ENCODE data around the gene MYL4.
"Not testable (repeated sequence)": the region's sequence is repeated elsewhere in the genome, so short reads cannot be mapped to it uniquely, and the experiment has no call there.

The MYL4 gene

GRCh38 chr17:47193931-47194511 lies 15.1 kb upstream of the MYL4 start:
- DNase-seq: no peak

- DNase-seq: peak; percentile 25
These were observed 11.3 kb upstream of the MYL4 start for GRCh38 chr17:47197821-47198220.

- DNase-seq: no peak
These were observed 9.4 kb upstream of the MYL4 start for GRCh38 chr17:47199627-47200324.

- DNase-seq: no peak
These were observed 8.9 kb upstream of the MYL4 start for GRCh38 chr17:47200325-47200664.

- no peak for DNase-seq
These were observed 8.0 kb upstream of the MYL4 start for GRCh38 chr17:47201166-47201565.

- DNase-seq: peak; percentile 59
These were observed 5.0 kb upstream of the MYL4 start for GRCh38 chr17:47203984-47204721.

- peak; percentile 57 for DNase-seq
These were observed 4.3 kb upstream of the MYL4 start for GRCh38 chr17:47204722-47205418.

- DNase-seq: peak; percentile 92
These were observed 3.7 kb upstream of the MYL4 start for GRCh38 chr17:47205419-47205963.

GRCh38 chr17:47207143-47208067 lies 1.7 kb upstream of the MYL4 start:
- no peak for DNase-seq

- DNase-seq: no peak
These were observed 351 bp downstream of the MYL4 start for GRCh38 chr17:47209499-47209898.

- peak; percentile 40 for DNase-seq
These were observed 957 bp downstream of the MYL4 start for GRCh38 chr17:47210105-47210504.

- no peak for DNase-seq
These were observed 1.6 kb downstream of the MYL4 start for GRCh38 chr17:47210779-47211178.

- DNase-seq: no peak
These were observed 3.3 kb downstream of the MYL4 start for GRCh38 chr17:47212458-47212857.

- no peak for DNase-seq
These were observed 4.4 kb downstream of the MYL4 start for GRCh38 chr17:47213540-47213939.

GRCh38 chr17:47214931-47215330 lies 5.8 kb downstream of the MYL4 start:
- no peak for DNase-seq

GRCh38 chr17:47216821-47217220 lies 7.7 kb downstream of the MYL4 start:
- DNase-seq: not testable (repeated sequence)

- not testable (repeated sequence) for DNase-seq
These were observed 8.1 kb downstream of the MYL4 start for GRCh38 chr17:47217279-47217678.

GRCh38 chr17:47218896-47219430 lies 9.8 kb downstream of the MYL4 start:
- DNase-seq: no peak

GRCh38 chr17:47219621-47220475 lies 10.7 kb downstream of the MYL4 start:
- no peak for DNase-seq

GRCh38 chr17:47220531-47220999 lies 11.4 kb downstream of the MYL4 start:
- DNase-seq: no peak
